NCI-H510A treated with DMSO at 0.1 percent for 48 hours (cell line): ENCODE measurements around the gene ZNF236.

Experiments
- DNase-seq: peaks from one replicate; lab custom pipeline; 2025; lab: John Stamatoyannopoulos, UW

Gene ZNF236

DNA sequence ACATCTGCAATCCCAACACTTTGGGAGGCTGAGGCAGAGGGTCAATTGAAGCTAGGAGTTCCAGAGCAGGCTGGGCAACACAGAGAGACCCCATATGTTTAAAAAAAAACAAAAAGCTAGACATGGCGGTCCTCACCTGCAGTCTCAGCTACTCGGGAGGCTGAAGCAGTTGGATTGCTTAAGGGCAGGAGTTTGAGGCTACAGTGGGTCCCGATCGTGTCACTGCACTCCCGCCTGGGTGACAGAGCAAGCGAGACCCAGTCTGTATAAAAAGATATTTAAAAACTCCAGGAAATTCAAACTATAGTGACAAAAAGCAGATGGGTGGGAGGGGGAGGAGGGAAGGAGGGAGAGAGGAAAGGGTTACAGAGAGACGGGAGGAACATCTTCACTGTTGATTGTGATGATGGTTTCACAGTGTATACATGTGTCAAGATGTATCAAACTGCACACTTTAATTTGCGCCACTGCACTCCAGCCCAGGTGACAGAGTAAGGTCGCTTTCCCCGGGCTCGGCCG lies 942 bp upstream of the ZNF236 start:
- no peak for DNase-seq

DNA sequence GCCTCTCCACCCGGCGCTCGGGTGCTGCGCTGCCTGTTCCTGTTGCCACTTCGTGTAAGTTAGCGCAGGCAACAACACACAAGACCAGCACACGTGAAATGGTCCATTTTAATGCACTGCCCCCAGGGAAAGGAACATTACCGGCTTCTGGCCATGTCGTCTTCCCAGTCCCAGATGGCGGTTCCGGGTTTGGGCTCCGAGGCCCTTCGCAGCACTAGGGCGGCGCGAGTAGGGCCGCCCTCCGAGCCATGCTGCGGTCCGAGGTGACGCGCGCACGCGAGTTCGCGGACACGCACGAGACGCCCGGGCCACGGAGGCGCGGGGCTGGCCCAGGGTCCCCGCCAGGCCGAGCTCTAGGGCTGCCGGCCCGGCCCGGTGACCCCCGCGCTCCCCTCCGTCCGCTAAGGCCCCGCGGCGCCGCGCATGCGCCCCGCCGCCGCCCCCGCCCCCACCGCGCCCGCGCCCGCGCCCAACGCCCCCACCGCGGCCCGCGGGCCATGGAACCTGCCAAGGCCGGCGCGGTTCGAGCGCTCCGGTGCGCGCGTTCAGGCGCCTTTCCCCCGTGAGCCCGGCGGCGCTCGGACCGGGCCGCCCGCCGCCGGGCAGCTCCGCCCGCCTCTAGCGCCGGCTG lies 367 bp upstream of the ZNF236 start:
- DNase-seq: peak; percentile 70

DNA sequence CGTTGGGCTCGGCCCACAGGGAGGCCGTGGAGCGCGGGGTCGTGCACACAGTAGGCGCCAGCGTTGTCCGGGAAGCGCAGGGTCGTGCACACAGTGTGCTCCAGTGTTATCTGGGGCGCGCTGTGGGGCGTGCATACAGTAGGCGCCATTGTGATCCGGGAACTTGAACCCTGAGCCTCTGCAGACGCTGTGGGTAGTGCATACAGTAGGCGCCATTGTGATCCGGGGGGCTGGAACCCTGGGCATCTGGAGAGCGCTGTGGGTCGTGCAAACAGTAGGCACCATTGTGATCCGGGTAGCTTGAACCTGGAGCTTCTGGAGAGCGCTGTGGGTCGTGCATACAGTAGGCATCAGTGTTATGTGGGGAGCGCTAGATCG lies 793 bp downstream of the ZNF236 start:
- DNase-seq: no peak

DNA sequence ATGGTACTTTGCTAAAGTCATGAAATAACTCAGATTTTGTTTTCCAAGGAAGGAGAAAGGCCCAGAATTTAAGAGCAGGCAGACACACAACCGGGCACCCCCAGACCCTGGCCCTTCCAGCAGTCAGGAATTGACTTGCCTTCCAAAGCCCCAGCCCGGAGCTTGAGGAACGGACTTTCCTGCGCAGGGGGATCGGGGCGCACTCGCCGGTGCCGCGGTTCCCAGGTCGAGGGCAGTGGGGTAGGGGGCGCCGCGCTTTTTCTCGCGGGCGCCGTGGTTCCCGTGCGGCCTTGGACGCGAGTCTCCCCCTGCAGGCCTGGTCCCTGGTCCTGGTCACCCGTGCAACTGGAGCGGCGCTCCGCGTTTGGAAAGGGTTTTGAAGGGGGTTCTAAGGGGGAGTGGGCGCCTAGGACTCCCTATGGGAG lies 1.2 kb downstream of the ZNF236 start:
- DNase-seq: no peak

DNA sequence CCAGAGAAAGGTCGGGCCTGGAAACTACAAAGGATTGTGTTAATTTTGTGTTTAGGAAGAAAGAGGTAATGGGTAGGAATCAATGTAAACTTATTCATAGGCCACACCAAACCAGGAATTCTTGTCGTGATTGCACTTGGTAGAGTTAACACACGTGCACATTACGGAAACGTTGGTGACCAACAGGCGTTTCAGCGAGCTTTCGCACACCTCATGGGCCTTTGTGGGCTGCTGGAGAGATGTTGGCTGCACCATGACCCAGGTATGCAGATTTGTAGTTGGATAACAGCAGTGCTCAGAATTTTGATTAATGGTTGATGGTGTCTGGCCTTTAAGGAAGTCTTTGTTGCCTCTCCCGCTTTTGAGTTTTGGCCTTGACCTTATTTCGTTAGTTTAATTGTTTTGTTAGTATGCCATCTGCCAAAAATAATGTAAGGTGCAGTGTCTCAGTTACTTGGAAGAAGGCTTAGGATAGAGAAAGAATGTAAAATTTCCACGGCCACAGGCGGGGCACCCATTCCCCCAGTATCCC lies 1.9 kb downstream of the ZNF236 start:
- DNase-seq: no peak

DNA sequence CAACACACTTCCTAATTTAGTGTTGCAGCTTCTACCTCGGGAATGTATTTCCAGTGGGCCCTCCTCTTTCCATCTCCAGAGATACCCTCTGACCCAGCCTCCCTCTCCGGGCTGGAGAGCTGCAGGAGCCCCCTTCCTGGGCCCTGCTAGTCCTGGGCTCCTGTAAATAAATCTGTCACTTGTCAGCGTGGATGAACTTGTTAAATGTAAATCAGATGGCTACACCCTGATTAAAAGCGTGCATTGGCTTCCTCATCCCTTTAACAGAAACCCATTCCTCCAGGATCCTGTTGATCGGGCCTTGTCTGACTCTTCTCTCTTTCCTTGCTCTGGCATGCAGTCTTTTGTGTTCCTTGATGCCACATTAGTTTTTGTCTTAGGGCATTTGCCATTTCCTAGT lies 2.4 kb downstream of the ZNF236 start:
- no peak for DNase-seq

DNA sequence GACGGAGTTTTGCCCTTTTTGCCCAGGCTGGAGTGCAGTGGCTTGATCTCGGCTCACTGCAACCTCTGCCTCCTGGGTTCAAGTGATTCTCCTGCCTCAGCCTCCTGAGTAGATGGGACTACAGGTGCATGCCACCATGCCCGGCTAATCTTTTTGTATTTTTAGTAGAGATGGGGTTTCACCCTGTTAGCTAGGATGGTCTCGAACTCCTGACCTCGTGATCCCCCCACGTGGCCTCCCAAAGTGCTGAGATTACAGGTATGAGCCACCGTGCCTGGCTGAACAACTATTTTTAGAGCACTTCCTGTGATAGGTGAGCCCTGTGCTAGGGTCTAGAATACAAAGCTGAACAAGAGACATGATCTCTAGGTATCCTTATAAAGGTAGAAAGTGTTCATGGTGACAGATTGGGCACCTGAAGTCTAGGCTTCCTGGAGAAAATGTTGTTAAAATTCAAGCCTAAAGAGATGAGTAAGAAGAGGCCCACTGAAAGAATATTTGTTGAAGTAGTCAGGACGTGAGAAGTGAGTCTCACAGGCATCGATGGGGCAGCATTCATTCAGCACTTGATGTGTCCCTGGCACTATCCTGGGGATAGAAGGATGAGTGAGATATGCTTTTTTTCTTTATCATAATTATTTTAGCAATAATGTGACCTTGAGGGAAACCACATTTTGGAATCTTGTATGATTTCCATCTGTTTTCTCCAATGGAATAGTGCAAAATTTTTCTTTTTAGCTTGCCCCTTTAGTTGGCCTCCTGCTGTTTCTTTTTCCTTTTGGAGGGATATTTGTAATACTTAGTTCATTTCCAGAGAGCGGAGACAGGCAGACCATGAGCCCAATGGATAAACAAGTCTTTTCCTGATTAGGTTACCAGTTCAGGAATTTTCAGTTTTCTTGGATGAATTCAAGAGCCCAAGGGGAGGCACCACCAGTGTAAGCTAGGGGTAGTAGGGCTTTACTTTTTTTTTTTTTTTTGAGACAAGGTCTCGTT lies 5.1 kb downstream of the ZNF236 start:
- no peak for DNase-seq

DNA sequence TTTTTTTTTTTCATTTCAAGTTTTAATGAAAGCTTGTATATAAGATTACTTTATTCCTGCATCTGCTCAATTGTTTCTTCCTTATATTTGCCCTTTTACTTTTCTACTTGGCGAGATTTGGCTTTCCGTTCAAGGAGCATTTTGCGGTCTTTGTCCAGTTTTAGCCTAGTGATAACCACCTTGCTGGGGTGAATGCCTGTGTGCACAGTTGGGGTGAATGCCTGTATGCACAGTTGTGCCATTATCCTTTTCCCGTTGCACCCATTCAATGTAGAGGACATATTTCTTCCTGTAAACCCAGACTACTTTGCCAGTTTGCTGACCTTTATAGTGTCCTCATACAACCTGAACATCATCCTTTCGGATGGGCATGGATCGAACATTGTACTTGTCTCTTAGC lies 12.0 kb downstream of the ZNF236 start:
- no peak for DNase-seq

DNA sequence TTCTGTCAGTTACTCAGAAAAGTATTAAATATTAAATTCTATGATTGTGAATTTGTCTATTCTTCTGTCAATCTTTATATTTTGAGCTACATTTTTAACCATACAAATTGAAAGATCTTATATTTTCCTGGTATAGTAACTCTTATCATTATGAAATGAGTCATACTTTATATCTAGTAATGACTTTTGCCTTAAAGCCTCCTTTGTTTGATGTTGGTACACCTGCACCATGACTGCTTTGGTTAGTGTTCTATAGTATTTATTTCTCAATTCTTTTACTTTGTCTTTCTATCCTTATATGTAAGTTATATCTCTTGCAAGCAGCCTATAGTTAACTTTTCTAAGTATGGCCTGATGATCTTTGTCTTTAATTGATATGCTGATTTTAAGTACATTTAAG lies 13.0 kb downstream of the ZNF236 start:
- DNase-seq: no peak

DNA sequence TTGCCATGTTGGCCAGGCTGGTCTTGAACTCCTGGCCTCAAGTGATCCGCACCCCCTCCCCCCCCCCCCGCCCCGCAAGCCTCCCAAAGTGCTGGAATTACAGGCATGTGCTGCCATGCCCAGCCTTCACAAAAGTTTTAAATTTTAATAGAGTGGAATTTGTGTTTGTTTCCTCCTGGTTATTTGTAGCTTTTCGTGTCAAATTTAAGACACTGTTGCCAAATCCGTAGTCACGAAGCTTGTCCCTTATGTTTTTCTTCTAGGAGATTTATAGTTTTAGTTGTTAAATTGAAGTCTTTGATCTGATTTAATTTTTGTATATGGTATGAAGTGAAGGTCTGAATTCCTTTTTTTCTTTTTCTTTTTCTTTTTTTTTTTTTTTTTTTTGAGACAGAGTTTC lies 14.7 kb downstream of the ZNF236 start:
- DNase-seq: no peak

DNA sequence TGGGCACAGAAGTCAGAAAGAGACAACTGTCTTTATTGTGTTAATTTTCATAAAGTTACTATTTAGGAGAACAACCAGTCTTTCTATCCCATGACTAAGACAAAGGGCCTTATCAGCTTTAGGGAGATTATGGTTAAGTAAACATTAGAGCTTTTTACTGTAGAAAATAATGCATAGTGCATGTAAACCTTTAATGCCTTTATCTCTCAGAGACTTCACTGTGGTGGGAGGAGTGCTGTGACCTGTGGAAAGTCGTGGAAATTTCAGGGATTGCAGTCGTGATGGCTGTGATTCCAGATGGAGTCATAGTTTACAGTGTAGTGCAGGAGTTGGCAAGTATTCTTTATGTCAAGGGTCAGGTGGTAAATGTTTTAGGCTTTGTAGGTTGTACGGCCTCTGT lies 15.8 kb downstream of the ZNF236 start:
- no peak for DNase-seq

DNA sequence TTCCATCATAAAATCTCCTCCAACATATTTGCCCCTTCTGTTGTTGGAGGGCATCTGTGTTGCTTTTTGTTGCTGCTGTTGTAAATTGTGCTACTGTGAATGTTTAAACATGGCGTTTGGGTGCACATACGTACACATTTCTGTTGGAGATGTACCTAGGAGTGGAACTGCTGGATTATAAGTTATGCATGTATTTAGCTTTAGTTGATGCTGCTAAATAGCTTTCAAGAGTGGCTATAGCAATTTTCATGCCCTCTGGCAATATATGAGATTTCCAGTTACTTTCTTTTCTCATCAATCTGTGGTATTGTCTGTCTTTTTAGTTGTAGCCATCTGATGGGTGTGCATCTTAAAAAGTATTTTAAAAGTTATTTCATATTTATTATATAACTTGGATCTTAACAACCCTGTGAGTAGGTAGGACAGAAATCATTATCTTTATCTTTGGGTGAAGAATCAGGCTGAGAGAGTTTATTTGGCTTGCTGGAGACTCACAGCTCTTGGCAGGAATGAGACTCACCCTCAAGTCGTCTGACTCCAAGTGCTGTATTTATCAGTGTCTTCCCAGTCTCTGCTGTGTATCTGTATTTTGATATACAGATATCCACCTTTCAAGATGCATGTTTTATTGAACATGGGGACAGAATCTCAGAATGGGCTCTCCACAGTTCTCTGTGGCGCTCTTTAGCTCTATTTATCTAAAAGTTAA lies 16.9 kb downstream of the ZNF236 start:
- no peak for DNase-seq

DNA sequence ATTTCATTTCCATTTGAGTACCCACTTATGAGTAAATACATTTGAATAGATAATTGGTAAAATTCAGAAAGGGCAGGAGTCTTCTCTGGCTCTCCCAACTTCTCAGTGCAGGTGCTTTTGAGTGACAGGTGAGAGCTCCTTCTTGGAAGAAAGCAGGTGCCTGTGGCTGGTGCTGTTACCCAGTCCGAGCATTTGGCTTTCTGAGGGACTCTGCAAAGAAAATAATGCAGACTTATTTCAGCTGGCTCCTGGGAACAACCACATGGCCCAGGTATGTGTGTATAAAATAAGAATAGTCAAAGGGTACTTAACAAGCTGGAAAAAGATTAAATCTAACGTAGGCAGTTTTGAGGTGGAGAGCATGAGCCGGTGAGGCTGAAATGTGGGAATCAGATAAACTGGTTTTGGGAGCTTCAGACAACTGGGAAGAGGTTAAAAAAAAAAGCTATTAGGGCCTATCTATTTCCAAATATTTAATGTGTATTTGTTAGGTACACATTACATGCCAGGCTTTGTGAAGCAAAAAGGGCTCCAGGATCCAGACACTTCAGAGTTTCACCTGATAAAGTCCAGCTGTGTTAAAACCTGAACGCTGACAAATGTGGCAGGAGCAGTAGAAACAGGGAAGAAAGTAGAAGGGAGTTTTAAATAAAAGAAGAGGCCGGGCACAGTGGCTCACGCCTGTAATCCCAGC lies 20.6 kb downstream of the ZNF236 start:
- no peak for DNase-seq

DNA sequence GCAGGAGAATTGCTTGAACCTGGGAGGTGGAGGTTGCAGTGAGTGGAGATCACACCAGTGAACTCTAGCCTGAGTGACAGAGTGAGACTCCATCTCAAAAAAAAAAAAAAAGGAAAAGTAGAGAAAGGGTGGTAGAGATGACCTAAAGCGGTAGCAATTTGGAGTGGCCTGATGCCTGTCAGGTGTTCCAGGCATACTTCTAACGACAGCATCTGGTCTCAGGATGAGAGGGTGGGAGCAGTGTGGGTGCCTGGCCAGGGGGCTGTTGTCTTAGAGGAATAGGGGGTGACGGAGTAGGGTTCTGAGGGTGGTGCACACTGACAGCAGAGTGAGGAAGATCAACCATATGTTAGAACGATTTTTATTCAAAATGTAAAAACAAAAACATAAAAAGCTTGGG lies 21.8 kb downstream of the ZNF236 start:
- DNase-seq: no peak

DNA sequence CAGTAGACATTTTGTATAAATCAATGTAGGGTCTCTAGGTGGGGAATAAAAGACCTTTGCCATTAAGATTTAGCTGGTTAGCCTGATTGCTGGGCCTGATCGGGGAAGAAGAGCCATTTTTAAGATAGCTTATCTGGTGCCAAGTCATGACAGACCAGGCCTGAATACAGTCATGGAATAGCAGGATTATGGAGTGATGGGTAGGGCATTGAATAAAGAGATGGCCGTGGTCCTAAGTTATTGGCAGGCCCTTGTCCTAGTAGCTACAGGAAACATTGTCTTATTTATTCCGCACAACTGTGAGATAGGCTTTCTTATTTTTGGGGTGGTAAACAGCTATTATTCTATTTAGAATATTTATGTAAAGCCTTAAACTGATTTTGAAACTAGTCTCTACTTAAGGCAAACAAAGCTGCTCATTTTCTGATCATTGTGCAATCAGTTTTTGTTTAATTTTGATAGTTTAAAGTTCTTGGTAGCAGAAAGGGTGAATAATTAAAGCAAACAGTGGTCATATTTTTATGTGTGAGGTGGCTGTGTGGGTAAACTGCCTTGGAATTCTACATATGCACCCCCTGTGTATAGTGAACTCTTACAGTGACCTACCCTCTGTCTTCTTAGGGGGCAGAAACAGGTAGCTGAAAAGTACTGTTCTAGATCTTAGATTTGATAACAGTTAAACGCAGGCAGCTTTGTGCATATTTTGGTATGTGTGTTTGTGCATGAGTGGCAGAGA lies 22.6 kb downstream of the ZNF236 start:
- no peak for DNase-seq

DNA sequence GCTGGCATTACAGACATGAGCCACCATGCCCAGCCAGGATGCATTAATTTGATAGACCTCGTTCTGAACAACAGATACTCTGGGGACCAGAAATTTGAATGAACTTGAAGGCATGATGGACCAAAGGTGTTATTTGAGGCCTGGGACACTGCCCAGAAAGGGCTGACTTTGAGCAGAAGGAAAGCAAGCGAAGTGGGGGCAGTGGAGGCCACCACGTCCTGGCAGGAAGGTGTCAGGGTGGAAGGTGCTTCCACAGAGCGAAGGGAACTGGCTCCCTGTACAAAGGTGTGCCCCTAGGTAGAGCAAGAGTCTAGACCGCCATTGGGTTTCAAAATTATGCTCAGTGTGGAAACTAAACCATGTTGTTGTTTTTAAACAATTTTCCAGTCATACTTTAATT lies 23.9 kb downstream of the ZNF236 start:
- no peak for DNase-seq

DNA sequence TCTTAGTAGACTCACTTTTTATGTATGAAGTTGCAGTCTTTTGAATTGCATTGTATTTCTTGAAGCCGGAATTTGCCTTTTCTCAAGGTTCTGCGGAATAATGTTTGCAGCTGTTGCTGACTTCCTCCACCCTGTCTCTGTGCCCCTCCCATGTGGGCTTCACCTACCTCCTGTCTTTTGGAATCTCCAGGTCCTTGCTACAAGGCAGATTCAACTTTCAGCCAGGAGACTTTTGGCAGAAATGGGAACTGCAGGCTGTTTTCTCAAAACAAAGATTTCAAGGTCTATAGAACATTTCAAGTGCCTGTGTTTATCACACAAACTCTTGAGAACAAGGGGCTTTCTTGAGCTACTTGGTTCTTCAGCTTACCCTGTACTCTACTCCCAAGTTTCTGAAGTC lies 25.6 kb downstream of the ZNF236 start:
- no peak for DNase-seq

DNA sequence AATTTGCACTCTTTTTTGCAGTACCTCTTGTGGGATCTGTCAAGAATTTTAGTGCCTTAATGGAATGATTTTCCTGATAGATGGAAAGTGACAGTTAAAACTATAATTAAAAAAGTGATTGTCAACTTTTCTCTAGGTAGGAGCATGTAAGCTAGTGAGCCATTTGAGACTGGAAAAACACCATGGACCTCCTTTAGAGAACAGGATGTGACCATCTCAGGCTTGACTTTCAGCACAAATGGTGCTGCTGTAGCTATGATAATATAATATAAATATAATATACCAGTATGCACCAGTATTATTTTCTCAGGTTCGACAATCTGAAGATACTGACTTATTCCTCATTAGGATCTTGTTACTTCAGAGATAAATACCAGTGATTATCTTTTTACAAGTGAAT lies 27.8 kb downstream of the ZNF236 start:
- DNase-seq: no peak

DNA sequence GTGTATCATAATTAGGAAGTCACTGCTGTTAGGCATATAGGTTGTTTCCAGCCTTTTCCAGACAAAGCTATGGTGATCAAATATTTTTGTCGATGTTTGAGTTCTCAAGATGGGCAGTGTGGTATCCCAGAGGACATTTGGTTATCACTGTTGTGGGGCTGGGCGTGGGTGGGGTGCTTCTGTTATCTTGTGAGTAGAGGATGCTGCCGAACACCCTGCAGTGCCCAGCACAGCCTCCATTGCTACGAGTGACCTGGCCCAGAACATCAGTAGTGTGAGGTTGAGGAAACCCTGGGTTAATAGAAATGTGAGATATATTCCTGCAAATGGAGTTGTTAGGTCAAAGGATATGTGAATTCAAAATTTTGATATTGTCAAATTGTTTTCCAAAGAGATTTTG lies 33.2 kb downstream of the ZNF236 start:
- no peak for DNase-seq

DNA sequence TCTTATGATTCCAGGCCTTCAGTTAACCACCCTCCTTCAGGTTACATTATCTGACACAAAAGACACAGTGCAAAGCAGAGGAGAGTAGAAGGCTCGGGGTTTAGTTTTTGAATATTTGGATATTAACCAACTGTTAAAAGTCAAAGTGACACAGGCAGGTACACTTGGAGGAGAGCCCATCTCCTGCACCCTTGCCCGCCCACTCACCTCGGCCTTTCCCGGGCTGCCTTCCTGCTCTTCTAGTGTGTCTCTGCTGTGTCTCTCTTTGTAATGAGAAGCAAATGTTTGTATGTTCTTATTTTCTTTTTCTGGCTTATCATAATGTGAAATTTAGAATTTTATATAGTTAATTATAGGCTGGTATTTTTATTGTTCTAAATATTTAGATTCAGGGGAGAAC lies 35.1 kb downstream of the ZNF236 start:
- DNase-seq: no peak
